ENCODE results near the gene GOLGA8M. TPM values are rescaled to one million over a fixed set of nuclear protein-coding genes. Genes with fewer than 3 reads are reported as not detected.
"Not testable (repeated sequence)": the region's sequence is repeated elsewhere in the genome, so short reads cannot be mapped to it uniquely, and the experiment has no call there.

GOLGA8M gene
- total and polyA plus RNA-seq, 2 of the 13 experiments (the other 11 are each of a cell fraction or from before 2014, with no cell fraction given) = 0.66 TPM; not detected in 1

- intact Hi-C loops (cut with micrococcal nuclease; ENCODE audit: unreplicated experiment); BruUV-seq (replicated peaks); H3K9ac ChIP-seq (ENCODE audit: insufficient read depth, low read depth, low read length); DNase-seq (ENCODE audit: low spot score); H2AFZ ChIP-seq (ENCODE audit: low read length); H3K4me1 ChIP-seq (ENCODE audit: insufficient read depth, low read length); H3K4me3 ChIP-seq (replicated peaks in 1 of 3; ENCODE audit: insufficient read depth in 1 of 3, low read depth in 2 of 3, low read length in 3 of 3); H3K27ac ChIP-seq (ENCODE audit: extremely low read length, insufficient read depth, low read length); in situ Hi-C loops (cut with HindIII; ENCODE audit: extremely low pct_ligation_motif_present, low pct_unique_long_range_greater_than_20kb); H3K27me3 ChIP-seq (ENCODE audit: control insufficient read depth in 1 of 2, insufficient read depth in 2 of 2, low read length in 2 of 2); POLR2A ChIA-PET; CTCF ChIA-PET (ENCODE audit: low intra/inter-chr PET ratio, low total read pairs); H4K20me1 ChIP-seq (ENCODE audit: insufficient read depth, low read length); H3K9me3 ChIP-seq (ENCODE audit: low read length); H3K4me2 ChIP-seq (ENCODE audit: low read depth, low read length); ATAC-seq; H3K79me2 ChIP-seq (ENCODE audit: insufficient read depth, low read length); H3K36me3 ChIP-seq (replicated peaks in 1 of 2; ENCODE audit: control insufficient read depth in 1 of 2, insufficient read depth in 2 of 2, low read length in 2 of 2); FAIRE-seq: not testable (repeated sequence)
- WGBS (ENCODE audit: low lambda C conversion rate) = 17% methylated on average over 4 of the region's 4 CpGs
These were observed 7.4 kb upstream of the GOLGA8M start for GRCh38 chr15:28719626-28720025.

- FAIRE-seq; H3K79me2 ChIP-seq (ENCODE audit: insufficient read depth, low read length); H3K27me3 ChIP-seq (ENCODE audit: control insufficient read depth in 1 of 2, insufficient read depth in 2 of 2, low read length in 2 of 2); CTCF ChIA-PET (ENCODE audit: low intra/inter-chr PET ratio, low total read pairs); H4K20me1 ChIP-seq (ENCODE audit: insufficient read depth, low read length); DNase-seq (ENCODE audit: low spot score); ATAC-seq; in situ Hi-C loops (cut with HindIII; ENCODE audit: extremely low pct_ligation_motif_present, low pct_unique_long_range_greater_than_20kb); POLR2A ChIA-PET; intact Hi-C loops (cut with micrococcal nuclease; ENCODE audit: unreplicated experiment); H3K4me2 ChIP-seq (ENCODE audit: low read depth, low read length); H3K27ac ChIP-seq (ENCODE audit: extremely low read length, insufficient read depth, low read length); H3K4me3 ChIP-seq (replicated peaks in 1 of 3; ENCODE audit: insufficient read depth in 1 of 3, low read depth in 2 of 3, low read length in 3 of 3); H3K4me1 ChIP-seq (ENCODE audit: insufficient read depth, low read length); H3K9me3 ChIP-seq (ENCODE audit: low read length); H3K36me3 ChIP-seq (replicated peaks in 1 of 2; ENCODE audit: control insufficient read depth in 1 of 2, insufficient read depth in 2 of 2, low read length in 2 of 2); H3K9ac ChIP-seq (ENCODE audit: insufficient read depth, low read depth, low read length); H2AFZ ChIP-seq (ENCODE audit: low read length); BruUV-seq (replicated peaks): not testable (repeated sequence)
- WGBS (ENCODE audit: low lambda C conversion rate) = 59% methylated on average over 11 of the region's 11 CpGs
These were observed 6.4 kb upstream of the GOLGA8M start for GRCh38 chr15:28718576-28718975.

DNA sequence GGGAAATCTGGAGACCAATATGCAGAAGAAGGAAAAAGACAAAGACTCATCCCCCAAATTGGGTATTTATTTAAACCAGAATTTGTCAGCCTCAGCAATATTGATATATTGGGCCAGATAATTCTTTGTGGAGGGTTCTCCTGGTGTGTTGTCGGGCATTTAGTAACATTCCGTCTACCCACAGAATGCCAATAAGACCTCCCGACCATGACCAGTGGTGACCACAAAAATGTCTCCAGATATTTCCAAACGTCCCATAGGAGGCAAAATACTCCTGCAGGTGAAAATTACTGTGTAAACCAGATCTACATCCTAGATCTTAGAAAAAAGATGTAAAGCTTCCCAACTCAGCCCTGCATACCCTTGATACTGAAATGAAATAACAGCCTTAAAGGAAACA lies 2.0 kb upstream of the GOLGA8M start:
- H3K27me3 ChIP-seq (ENCODE audit: control insufficient read depth in 1 of 2, insufficient read depth in 2 of 2, low read length in 2 of 2); H4K20me1 ChIP-seq (ENCODE audit: insufficient read depth, low read length); H3K36me3 ChIP-seq (replicated peaks in 1 of 2; ENCODE audit: control insufficient read depth in 1 of 2, insufficient read depth in 2 of 2, low read length in 2 of 2); H3K4me2 ChIP-seq (ENCODE audit: low read depth, low read length); H3K27ac ChIP-seq (ENCODE audit: extremely low read length, insufficient read depth, low read length); POLR2A ChIA-PET; DNase-seq (ENCODE audit: low spot score); H3K4me1 ChIP-seq (ENCODE audit: insufficient read depth, low read length); H3K4me3 ChIP-seq (replicated peaks in 1 of 3; ENCODE audit: insufficient read depth in 1 of 3, low read depth in 2 of 3, low read length in 3 of 3); FAIRE-seq; intact Hi-C loops (cut with micrococcal nuclease; ENCODE audit: unreplicated experiment); H2AFZ ChIP-seq (ENCODE audit: low read length); CTCF ChIA-PET (ENCODE audit: low intra/inter-chr PET ratio, low total read pairs); H3K9ac ChIP-seq (ENCODE audit: insufficient read depth, low read depth, low read length); ATAC-seq; H3K9me3 ChIP-seq (ENCODE audit: low read length); BruUV-seq (replicated peaks); in situ Hi-C loops (cut with HindIII; ENCODE audit: extremely low pct_ligation_motif_present, low pct_unique_long_range_greater_than_20kb); H3K79me2 ChIP-seq (ENCODE audit: insufficient read depth, low read length): not testable (repeated sequence)
- TF ChIP-seq MAFK (conservative IDR thresholded peaks at IDR 0.05 in 1 of 2, IDR thresholded peaks at IDR 0.05 in 1 of 2; ENCODE audit: low read length in 2 of 2) = 0 out of 4 replicates have a peak, but pooled peaks of 1 of the 2 experiments have one; percentile 11
- WGBS (ENCODE audit: low lambda C conversion rate) = 37% methylated on average over 4 of the region's 4 CpGs
